ENCODE measurements around the gene DOK1.

DNA sequence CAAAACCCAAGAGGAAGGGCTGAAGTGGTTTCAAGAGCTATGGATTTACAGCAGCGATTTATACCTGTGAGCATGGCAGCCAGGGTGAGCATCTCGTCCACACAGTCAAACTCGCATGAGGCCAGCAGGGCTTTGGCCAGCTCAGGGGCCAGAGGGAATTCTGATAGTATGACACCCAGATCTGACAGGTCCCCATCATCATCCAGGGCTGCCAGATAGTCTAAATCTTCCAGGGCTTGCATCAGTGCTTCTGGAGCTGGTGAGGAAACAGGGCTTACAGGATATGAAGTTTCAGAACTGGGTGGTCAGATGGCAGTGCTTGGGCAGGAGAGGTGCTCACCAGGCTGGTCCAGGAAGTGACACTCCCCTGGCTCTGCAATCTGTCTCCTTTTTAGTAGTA is 32.0 kb upstream of the DOK1 start:
- TF ChIP-seq, protein P1, sequence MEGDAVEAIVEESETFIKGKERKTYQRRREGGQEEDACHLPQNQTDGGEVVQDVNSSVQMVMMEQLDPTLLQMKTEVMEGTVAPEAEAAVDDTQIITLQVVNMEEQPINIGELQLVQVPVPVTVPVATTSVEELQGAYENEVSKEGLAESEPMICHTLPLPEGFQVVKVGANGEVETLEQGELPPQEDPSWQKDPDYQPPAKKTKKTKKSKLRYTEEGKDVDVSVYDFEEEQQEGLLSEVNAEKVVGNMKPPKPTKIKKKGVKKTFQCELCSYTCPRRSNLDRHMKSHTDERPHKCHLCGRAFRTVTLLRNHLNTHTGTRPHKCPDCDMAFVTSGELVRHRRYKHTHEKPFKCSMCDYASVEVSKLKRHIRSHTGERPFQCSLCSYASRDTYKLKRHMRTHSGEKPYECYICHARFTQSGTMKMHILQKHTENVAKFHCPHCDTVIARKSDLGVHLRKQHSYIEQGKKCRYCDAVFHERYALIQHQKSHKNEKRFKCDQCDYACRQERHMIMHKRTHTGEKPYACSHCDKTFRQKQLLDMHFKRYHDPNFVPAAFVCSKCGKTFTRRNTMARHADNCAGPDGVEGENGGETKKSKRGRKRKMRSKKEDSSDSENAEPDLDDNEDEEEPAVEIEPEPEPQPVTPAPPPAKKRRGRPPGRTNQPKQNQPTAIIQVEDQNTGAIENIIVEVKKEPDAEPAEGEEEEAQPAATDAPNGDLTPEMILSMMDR (IDR thresholded peaks at IDR 0.05; ENCODE audit: low read depth, low read length, poor library complexity, severe bottlenecking) = no peak
- TF ChIP-seq EZH2phosphoT487 (IDR thresholded peaks at IDR 0.05; ENCODE audit: borderline replicate concordance, low read length) = no peak
